GM21619 (cell line): ENCODE measurements around the gene BACH2.
"Not testable (repeated sequence)": the region's sequence is repeated elsewhere in the genome, so short reads cannot be mapped to it uniquely, and the experiment has no call there.

Source experiments
- ATAC-seq: cut with Tn5 transposase; IDR thresholded peaks from one replicate; pipeline ENCODE4 v1.9.1; 2021; ENCODE audit not compliant: unreplicated experiment

BACH2 gene

GRCh38 chr6:89975991-89976693 is 320.5 kb downstream of the BACH2 start:
- no peak for ATAC-seq

- no peak for ATAC-seq
These were observed 321.3 kb downstream of the BACH2 start for GRCh38 chr6:89975366-89975765.

GRCh38 chr6:89974834-89975233 is 321.8 kb downstream of the BACH2 start:
- ATAC-seq, result no peak

- ATAC-seq, result no peak
These were observed 324.6 kb downstream of the BACH2 start for GRCh38 chr6:89972025-89972381.

- ATAC-seq, result not testable (repeated sequence)
These were observed 325.2 kb downstream of the BACH2 start for GRCh38 chr6:89971338-89972024.

- no peak for ATAC-seq
These were observed 325.9 kb downstream of the BACH2 start for GRCh38 chr6:89970609-89971337.

- ATAC-seq, result no peak
These were observed 326.6 kb downstream of the BACH2 start for GRCh38 chr6:89970072-89970471.

- no peak for ATAC-seq
These were observed 329.7 kb downstream of the BACH2 start for GRCh38 chr6:89966913-89967312.

- ATAC-seq, result no peak
These were observed 330.5 kb downstream of the BACH2 start for GRCh38 chr6:89966228-89966544.

- ATAC-seq, result no peak
These were observed 331.0 kb downstream of the BACH2 start for GRCh38 chr6:89965441-89966227.

GRCh38 chr6:89963391-89963790 is 333.3 kb downstream of the BACH2 start:
- ATAC-seq, result no peak

- no peak for ATAC-seq
These were observed 335.2 kb downstream of the BACH2 start for GRCh38 chr6:89961481-89961880.

GRCh38 chr6:89959883-89960282 is 336.8 kb downstream of the BACH2 start:
- no peak for ATAC-seq

- ATAC-seq, result no peak
These were observed 340.5 kb downstream of the BACH2 start for GRCh38 chr6:89956182-89956581.

GRCh38 chr6:89955364-89955763 is 341.3 kb downstream of the BACH2 start:
- ATAC-seq, result no peak

- ATAC-seq, result no peak
These were observed 341.9 kb downstream of the BACH2 start for GRCh38 chr6:89954721-89955148.

- ATAC-seq, result no peak
These were observed 344.0 kb downstream of the BACH2 start for GRCh38 chr6:89952686-89953085.

GRCh38 chr6:89952105-89952671 is 344.5 kb downstream of the BACH2 start:
- no peak for ATAC-seq

GRCh38 chr6:89951574-89952104 is 345.0 kb downstream of the BACH2 start:
- ATAC-seq, result no peak

GRCh38 chr6:89950879-89951391 is 345.7 kb downstream of the BACH2 start:
- ATAC-seq, result no peak

- no peak for ATAC-seq
These were observed 346.2 kb downstream of the BACH2 start for GRCh38 chr6:89950446-89950845.
